ENCODE measurements around the gene RNF14.

GRCh38 chr5:141965071-141965470, 3.8 kb upstream of the RNF14 start:
- TF ChIP-seq POLR2A (IDR thresholded peaks at IDR 0.05) = no peak
- TF ChIP-seq POLR2AphosphoS5 (IDR thresholded peaks at IDR 0.05) = no peak
- no peak for TF ChIP-seq CTCF (IDR thresholded peaks at IDR 0.05)
- TF ChIP-seq EP300 (IDR thresholded peaks at IDR 0.05) = no peak
